HG03378 (cell line): ENCODE measurements around the gene ZBED2.
"Not testable (repeated sequence)": the region's sequence is repeated elsewhere in the genome, so short reads cannot be mapped to it uniquely, and the experiment has no call there.

Experiments used
- ATAC-seq: cut with Tn5 transposase; IDR thresholded peaks from one replicate; pipeline ENCODE4 v1.9.1; 2021; ENCODE audit warnings: mild to moderate bottlenecking, moderate library complexity; ENCODE audit not compliant: unreplicated experiment

Gene ZBED2

GRCh38 chr3:111577113-111577512, 18.0 kb downstream of the ZBED2 start:
- no peak for ATAC-seq

GRCh38 chr3:111571907-111572460, 23.2 kb downstream of the ZBED2 start:
- ATAC-seq, result no peak

GRCh38 chr3:111571282-111571681, 23.9 kb downstream of the ZBED2 start:
- no peak for ATAC-seq

- no peak for ATAC-seq
These were observed 24.6 kb downstream of the ZBED2 start for GRCh38 chr3:111570404-111571030.

GRCh38 chr3:111568911-111569310, 26.2 kb downstream of the ZBED2 start:
- ATAC-seq, result no peak

- no peak for ATAC-seq
These were observed 26.8 kb downstream of the ZBED2 start for GRCh38 chr3:111568355-111568754.

- ATAC-seq, result no peak
These were observed 28.3 kb downstream of the ZBED2 start for GRCh38 chr3:111566844-111567243.

- not testable (repeated sequence) for ATAC-seq
These were observed 33.2 kb downstream of the ZBED2 start for GRCh38 chr3:111561902-111562301.

GRCh38 chr3:111548756-111549155, 46.4 kb downstream of the ZBED2 start:
- no peak for ATAC-seq

- peak; percentile 62 for ATAC-seq
These were observed 47.1 kb downstream of the ZBED2 start for GRCh38 chr3:111548092-111548491.

- peak; percentile 83 for ATAC-seq
These were observed 47.5 kb downstream of the ZBED2 start for GRCh38 chr3:111547631-111548030.

- no peak for ATAC-seq
These were observed 49.8 kb downstream of the ZBED2 start for GRCh38 chr3:111545349-111545748.
